Stimulated activated effector memory CD8-positive, alpha-beta T cell treated with anti-CD3 and anti-CD28 coated beads, Interleukin-12 subunit alpha, Interleukin-12 subunit beta, amount 100 ng/mL, for 72 hours (primary cell): ENCODE results near the gene ANKRD10.
A peak's percentile ranks its signal among the peaks of the same experiment; 100 is the strongest.
"Not testable (repeated sequence)": the region's sequence is repeated elsewhere in the genome, so short reads cannot be mapped to it uniquely, and the experiment has no call there.

Experiments used
- ATAC-seq: fragments of 150-1000 bp; cut with Tn5 transposase; 2 replicates; pipeline ENCODE4 v1.10.0; 2021
- DNase-seq, 2 donors: peaks; one replicate each; pipeline ENCODE4 v3.0.0; 2021 to 2022; ENCODE audit warnings: low spot score in 2 of 2
- H3K27ac Mint-ChIP-seq: one replicate; pipeline ENCODE4 v1.8.0; 2022; ENCODE audit warnings: mild to moderate bottlenecking, mixed read lengths
- H3K36me3 Mint-ChIP-seq: one replicate; pipeline ENCODE4 v1.8.0; 2022; ENCODE audit warnings: mild to moderate bottlenecking, mixed read lengths
- H3K4me1 Mint-ChIP-seq: one replicate; pipeline ENCODE4 v1.8.0; 2022; ENCODE audit warnings: mixed read lengths
- H3K4me3 Mint-ChIP-seq: one replicate; pipeline ENCODE4 v1.8.0; 2022; ENCODE audit warnings: mild to moderate bottlenecking, mixed read lengths
- H3K9me3 Mint-ChIP-seq: one replicate; pipeline ENCODE4 v1.8.0; 2022; ENCODE audit warnings: mixed read lengths

The ANKRD10 gene

GRCh38 chr13:110915057-110915873 lies at the start of gene ANKRD10:
Gene ANKRD10 (minus strand): TSS chr13:110915069. CDS start chr13:110914934, 135 bp downstream.
- Mint-ChIP-seq H3K4me3 (peak within 1 kb of the TSS; percentile 80), H3K9me3 (no peaks in the 10 kb centered on the region), H3K4me1 (peaks cover 47% of the 10 kb centered on the region), H3K36me3 (peaks cover 29% of the 10 kb centered on the region), H3K27ac (peak within 1 kb of the TSS; percentile 92)
- DNase-seq (peak; percentile 99), ATAC-seq (peak; percentile 87)

GRCh38 chr13:110964229-110965037 lies 49.6 kb upstream of the ANKRD10 start:
- H3K36me3 Mint-ChIP-seq: peaks cover 7% of the 10 kb centered on the region

GRCh38 chr13:110963554-110963970 lies 48.7 kb upstream of the ANKRD10 start:
- Mint-ChIP-seq H3K4me1 (peaks cover 19% of the 10 kb centered on the region), H3K9me3 (peaks cover 3% of the 10 kb centered on the region), H3K36me3 (peaks cover 7% of the 10 kb centered on the region), H3K27ac (no peak overlapping the region), H3K4me3 (no peak overlapping the region)
- DNase-seq (no peak), ATAC-seq (no peak)

More at GRCh38 chr13:110964229-110965037, 49.6 kb upstream of the ANKRD10 start:
- Mint-ChIP-seq H3K4me1 (peaks cover 19% of the 10 kb centered on the region), H3K27ac (peak overlapping the region; percentile 1), H3K4me3 (no peak overlapping the region), H3K9me3 (peaks cover 3% of the 10 kb centered on the region)
- no peak for ATAC-seq
- DNase-seq: no peak

GRCh38 chr13:110961959-110962358 lies 47.1 kb upstream of the ANKRD10 start:
- peaks cover 3% of the 10 kb centered on the region for H3K9me3 Mint-ChIP-seq
- ATAC-seq (no peak), DNase-seq (no peak)
- H3K4me3 Mint-ChIP-seq: no peak overlapping the region
- H3K4me1 Mint-ChIP-seq: peaks cover 18% of the 10 kb centered on the region
- peaks cover 7% of the 10 kb centered on the region for H3K36me3 Mint-ChIP-seq
- no peak overlapping the region for H3K27ac Mint-ChIP-seq

GRCh38 chr13:110960204-110960603 lies 45.3 kb upstream of the ANKRD10 start:
- Mint-ChIP-seq H3K4me3 (no peak overlapping the region), H3K36me3 (peaks cover 2% of the 10 kb centered on the region), H3K4me1 (peaks cover 15% of the 10 kb centered on the region), H3K27ac (no peak overlapping the region), H3K9me3 (no peaks in the 10 kb centered on the region)
- DNase-seq (peak in 1 of 2 donors; percentile 25), ATAC-seq (no peak)

- DNase-seq (peak in 1 of 2 donors; percentile 39), ATAC-seq (no peak)
- H3K4me3 Mint-ChIP-seq: no peak overlapping the region
- H3K9me3 Mint-ChIP-seq: no peaks in the 10 kb centered on the region
- H3K27ac Mint-ChIP-seq: no peak overlapping the region
- no peaks in the 10 kb centered on the region for H3K36me3 Mint-ChIP-seq
- H3K4me1 Mint-ChIP-seq: peaks cover 11% of the 10 kb centered on the region
Observed at GRCh38 chr13:110957931-110958330, 43.1 kb upstream of the ANKRD10 start.

- no peak overlapping the region for H3K27ac Mint-ChIP-seq
- DNase-seq (peak in 1 of 2 donors; percentile 46), ATAC-seq (no peak)
- no peaks in the 10 kb centered on the region for H3K9me3 Mint-ChIP-seq
- no peak overlapping the region for H3K4me3 Mint-ChIP-seq
- H3K4me1 Mint-ChIP-seq: peaks cover 11% of the 10 kb centered on the region
- H3K36me3 Mint-ChIP-seq: no peaks in the 10 kb centered on the region
Observed at GRCh38 chr13:110957181-110957884, 42.5 kb upstream of the ANKRD10 start.

GRCh38 chr13:110956216-110956615 lies 41.3 kb upstream of the ANKRD10 start:
- not testable (repeated sequence) for ATAC-seq

GRCh38 chr13:110955608-110956007 lies 40.7 kb upstream of the ANKRD10 start:
- DNase-seq, ATAC-seq, H3K4me3 Mint-ChIP-seq, H3K36me3 Mint-ChIP-seq, H3K27ac Mint-ChIP-seq, H3K9me3 Mint-ChIP-seq: not testable (repeated sequence)
- peaks cover 11% of the 10 kb centered on the region for H3K4me1 Mint-ChIP-seq

More at GRCh38 chr13:110956216-110956615, 41.3 kb upstream of the ANKRD10 start:
- H3K4me3 Mint-ChIP-seq, H3K36me3 Mint-ChIP-seq, H3K27ac Mint-ChIP-seq, H3K9me3 Mint-ChIP-seq, DNase-seq: not testable (repeated sequence)
- peaks cover 11% of the 10 kb centered on the region for H3K4me1 Mint-ChIP-seq

- not testable (repeated sequence) for H3K4me3 Mint-ChIP-seq, H3K27ac Mint-ChIP-seq, H3K9me3 Mint-ChIP-seq, DNase-seq, H3K36me3 Mint-ChIP-seq
- H3K4me1 Mint-ChIP-seq: peaks cover 11% of the 10 kb centered on the region
- ATAC-seq: peak; percentile 75
Observed at GRCh38 chr13:110955072-110955503, 40.2 kb upstream of the ANKRD10 start.

GRCh38 chr13:110954533-110954920 lies 39.7 kb upstream of the ANKRD10 start:
- not testable (repeated sequence) for H3K4me3 Mint-ChIP-seq, H3K36me3 Mint-ChIP-seq, ATAC-seq, H3K9me3 Mint-ChIP-seq, H3K27ac Mint-ChIP-seq
- H3K4me1 Mint-ChIP-seq: peaks cover 11% of the 10 kb centered on the region
- peak in 1 of 2 donors; percentile 46 for DNase-seq

- H3K4me3 Mint-ChIP-seq: no peak overlapping the region
- H3K36me3 Mint-ChIP-seq: no peaks in the 10 kb centered on the region
- no peak overlapping the region for H3K27ac Mint-ChIP-seq
- DNase-seq (peak in 1 of 2 donors; percentile 44), ATAC-seq (no peak)
- H3K9me3 Mint-ChIP-seq: no peaks in the 10 kb centered on the region
- H3K4me1 Mint-ChIP-seq: peaks cover 11% of the 10 kb centered on the region
Observed at GRCh38 chr13:110953833-110954532, 39.1 kb upstream of the ANKRD10 start.

- Mint-ChIP-seq H3K9me3 (no peaks in the 10 kb centered on the region), H3K36me3 (no peaks in the 10 kb centered on the region), H3K4me1 (peaks cover 11% of the 10 kb centered on the region), H3K4me3 (no peak overlapping the region), H3K27ac (no peak overlapping the region)
- ATAC-seq (no peak), DNase-seq (no peak)
Observed at GRCh38 chr13:110953416-110953815, 38.5 kb upstream of the ANKRD10 start.

- peaks cover 11% of the 10 kb centered on the region for H3K4me1 Mint-ChIP-seq
- H3K9me3 Mint-ChIP-seq, H3K36me3 Mint-ChIP-seq, H3K4me3 Mint-ChIP-seq, H3K27ac Mint-ChIP-seq: not testable (repeated sequence)
- peak; percentile 94 for ATAC-seq
- DNase-seq: peak in 1 of 2 donors; percentile 49
Observed at GRCh38 chr13:110952135-110952534, 37.3 kb upstream of the ANKRD10 start.
